GM10248 (cell line): Measurements from ENCODE around the gene HS3ST2.

Source experiments
- CTCF ChIA-PET: fragments of 300-600 bp; sonication (Branson Sonifier 250); formaldehyde crosslinking; extraction: SDS; loops from one replicate; lab custom pipeline; 2021; ENCODE audit warnings: antibody characterized with exemption; lab: Yijun Ruan, JAX
- POLR2A ChIA-PET: fragments of 350-650 bp; sonication (Branson Sonifier 250); formaldehyde crosslinking; extraction: SDS; loops from one replicate; lab custom pipeline; 2020; ENCODE audit warnings: antibody characterized with exemption; lab: Yijun Ruan, JAX
- DNase-seq: peaks from one replicate; pipeline ENCODE4 v3.0.0; 2012; ENCODE audit errors: extremely low spot score
- TF ChIP-seq, protein P1 (sequence below): IDR thresholded peaks from 2 replicates; pipeline ENCODE4 v1.5.1; 2012; ENCODE audit warnings: mild to moderate bottlenecking, low read depth; ENCODE audit errors: extremely low read depth, missing control alignments, control extremely low read depth

HS3ST2 gene

DNA sequence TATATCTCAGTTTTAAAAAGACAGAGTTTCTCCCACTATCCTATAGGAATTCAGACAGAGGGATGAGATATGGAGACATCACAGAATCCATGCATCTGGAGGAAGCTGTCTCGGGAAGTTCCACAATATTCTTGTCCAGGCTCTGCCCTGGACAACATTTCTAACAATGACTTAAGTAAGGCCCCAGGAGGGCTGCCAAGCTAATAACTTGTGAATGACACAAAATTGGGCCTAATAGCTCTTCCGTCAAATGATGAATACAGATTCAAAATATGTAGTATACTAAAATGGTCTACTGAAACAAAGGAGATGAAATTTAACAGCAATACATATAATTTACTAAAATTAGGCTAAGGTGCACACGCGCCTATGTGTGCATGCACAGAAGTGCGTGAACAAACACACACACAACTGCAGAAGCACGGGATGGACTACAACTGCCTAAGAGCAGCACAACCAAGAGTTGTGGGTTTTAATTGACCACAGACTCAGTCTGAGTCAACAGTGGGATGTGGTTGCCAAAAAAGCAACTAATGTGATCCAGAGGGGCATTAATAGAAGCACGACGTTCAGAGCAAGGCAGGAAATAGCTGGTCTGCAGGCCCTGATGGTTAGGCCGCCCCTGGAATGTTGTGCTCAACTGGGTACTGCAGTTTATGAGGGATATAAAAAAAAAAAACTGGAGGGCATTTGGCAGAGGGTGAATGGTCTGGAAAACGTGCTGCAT is 26.3 kb upstream of the HS3ST2 start:
- ChIA-PET POLR2A (no interaction called here), CTCF (no interaction called here)
- TF ChIP-seq, protein P1, sequence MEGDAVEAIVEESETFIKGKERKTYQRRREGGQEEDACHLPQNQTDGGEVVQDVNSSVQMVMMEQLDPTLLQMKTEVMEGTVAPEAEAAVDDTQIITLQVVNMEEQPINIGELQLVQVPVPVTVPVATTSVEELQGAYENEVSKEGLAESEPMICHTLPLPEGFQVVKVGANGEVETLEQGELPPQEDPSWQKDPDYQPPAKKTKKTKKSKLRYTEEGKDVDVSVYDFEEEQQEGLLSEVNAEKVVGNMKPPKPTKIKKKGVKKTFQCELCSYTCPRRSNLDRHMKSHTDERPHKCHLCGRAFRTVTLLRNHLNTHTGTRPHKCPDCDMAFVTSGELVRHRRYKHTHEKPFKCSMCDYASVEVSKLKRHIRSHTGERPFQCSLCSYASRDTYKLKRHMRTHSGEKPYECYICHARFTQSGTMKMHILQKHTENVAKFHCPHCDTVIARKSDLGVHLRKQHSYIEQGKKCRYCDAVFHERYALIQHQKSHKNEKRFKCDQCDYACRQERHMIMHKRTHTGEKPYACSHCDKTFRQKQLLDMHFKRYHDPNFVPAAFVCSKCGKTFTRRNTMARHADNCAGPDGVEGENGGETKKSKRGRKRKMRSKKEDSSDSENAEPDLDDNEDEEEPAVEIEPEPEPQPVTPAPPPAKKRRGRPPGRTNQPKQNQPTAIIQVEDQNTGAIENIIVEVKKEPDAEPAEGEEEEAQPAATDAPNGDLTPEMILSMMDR: no peak
- no peak for DNase-seq

DNA sequence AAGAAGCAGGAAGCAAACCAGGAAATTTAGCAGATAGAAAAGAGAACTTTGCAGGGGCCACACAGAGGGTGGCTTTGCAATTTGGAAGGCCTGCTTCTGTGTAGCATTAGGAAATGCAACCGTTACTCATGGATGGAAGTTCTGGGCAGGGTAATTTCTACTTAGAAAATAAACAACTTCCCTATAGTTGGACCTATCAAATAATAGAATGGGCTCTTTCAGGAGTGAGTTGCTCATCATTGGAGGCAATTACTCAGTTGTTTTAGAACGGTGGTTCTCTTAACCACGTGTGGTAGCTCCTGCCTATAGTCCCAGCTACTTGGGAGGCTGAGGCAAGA is 25.8 kb upstream of the HS3ST2 start:
- CTCF ChIA-PET: no interaction called here
- no peak for DNase-seq
- POLR2A ChIA-PET: no interaction called here
- TF ChIP-seq, protein P1: no peak

DNA sequence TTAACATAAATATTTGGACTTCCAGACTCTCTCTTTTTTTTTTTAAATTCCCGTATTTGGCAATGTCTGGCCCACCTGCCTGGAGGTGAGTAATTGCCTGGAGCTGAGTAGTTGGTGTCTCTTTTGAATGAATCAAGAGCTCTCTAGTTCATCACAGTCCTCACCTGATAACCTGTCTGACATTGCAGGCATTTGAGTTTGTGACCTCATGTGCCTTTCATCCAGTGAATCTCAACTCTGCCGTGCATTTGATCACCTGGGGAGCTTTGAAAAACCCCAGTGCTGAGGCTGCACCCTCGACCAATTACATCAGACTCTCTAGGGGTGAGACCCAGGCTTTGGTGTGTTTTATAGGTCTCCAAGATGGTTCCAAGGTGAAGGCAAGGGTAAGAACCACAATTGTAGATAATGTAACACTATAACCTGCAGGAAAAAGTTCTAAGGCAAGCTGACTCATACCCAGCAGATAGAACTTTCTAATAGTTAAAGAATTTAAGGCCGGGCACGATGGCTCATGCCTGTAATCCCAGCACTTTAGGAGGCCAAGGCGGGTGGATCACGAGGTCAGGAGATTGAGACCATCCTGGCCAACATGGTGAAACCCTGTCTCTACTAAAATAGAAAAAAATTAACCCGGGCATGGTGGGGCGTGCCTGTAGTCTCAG is 24.5 kb upstream of the HS3ST2 start:
- TF ChIP-seq, protein P1: no peak
- ChIA-PET CTCF (no interaction called here), POLR2A (interaction anchor here (0.6 kb wide), 1 partner anchor 1671 kb away, joined by 5 read pairs; no protein-coding TSS in a partner anchor)
- no peak for DNase-seq

DNA sequence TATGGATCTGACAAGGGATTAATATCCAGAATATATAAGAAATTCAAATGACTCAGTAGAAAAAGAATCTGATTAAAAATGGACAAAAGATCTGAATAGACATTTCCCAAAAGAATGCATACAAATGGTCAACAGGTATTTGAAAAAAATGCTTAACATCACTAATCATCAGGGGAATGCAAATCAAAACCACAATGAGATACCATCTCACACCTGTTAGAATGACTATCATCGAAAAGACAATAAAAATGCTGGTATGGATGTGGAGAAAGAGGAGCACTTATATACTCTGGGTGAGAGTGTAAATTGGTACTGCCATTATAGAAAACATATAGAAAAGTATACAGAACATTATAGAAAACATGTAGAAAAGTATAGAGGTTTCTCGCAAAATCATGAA is 16.4 kb upstream of the HS3ST2 start:
- CTCF ChIA-PET: no interaction called here
- TF ChIP-seq, protein P1: no peak
- DNase-seq: no peak
- POLR2A ChIA-PET: no interaction called here

DNA sequence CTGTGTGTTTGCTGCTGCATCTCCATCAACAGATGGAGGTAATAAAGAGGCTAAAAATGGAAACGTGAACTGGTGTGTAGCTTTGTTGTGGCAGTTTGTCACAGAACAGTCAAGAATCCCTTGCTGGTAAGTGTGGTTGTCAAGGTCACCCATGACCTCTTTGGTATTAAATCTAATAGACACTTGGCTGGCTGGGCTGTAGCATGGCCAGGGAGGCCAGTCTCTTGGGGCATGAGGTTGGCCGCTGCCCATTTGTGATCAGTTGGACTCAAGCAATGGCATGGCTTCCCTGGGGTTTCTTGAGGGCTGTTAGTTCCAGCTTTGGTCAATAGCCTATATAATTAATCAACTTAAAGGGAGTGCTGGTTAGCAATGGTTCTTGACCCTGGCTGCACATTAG is 14.8 kb upstream of the HS3ST2 start:
- ChIA-PET CTCF (no interaction called here), POLR2A (no interaction called here)
- TF ChIP-seq, protein P1: no peak
- no peak for DNase-seq

DNA sequence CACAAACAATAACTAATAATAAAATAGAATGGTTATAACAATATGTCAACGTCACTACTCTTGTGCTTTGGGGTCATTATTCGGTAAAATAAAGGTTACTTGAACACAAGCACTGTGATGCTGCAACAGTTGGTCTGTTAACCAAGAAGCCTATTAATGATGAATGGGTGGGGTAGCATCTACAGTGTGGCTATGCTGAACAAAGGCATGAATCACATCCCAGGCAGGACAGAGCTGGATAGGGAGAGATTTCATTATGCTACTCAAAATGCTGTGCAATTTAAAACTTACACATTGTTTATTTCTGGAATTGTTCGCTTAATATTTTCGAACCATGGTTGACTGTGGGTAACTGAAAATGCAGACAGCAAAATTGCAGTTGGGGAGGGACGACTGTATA is 9.1 kb upstream of the HS3ST2 start:
- POLR2A ChIA-PET: no interaction called here
- TF ChIP-seq, protein P1: no peak
- no peak for DNase-seq
- CTCF ChIA-PET: interaction anchor here (1.0 kb wide), 1 partner anchor 105 kb away, joined by 3 read pairs; no protein-coding TSS in a partner anchor
